Karpas-422 (cell line): Measurements from ENCODE around the gene TRIO. TPM values are rescaled to one million over a fixed set of nuclear protein-coding genes. Genes with fewer than 3 reads are reported as not detected.

Source experiments
- DNase-seq: peaks from one replicate; pipeline ENCODE4 v3.0.0-alpha.2; 2015
- H2AFZ ChIP-seq: fragments of 200-600 bp; sonication (generic); 2 replicates; pipeline ENCODE4 v1.6.1; 2014; ENCODE audit warnings: antibody characterized with exemption, low read length, mixed read lengths
- H3K27ac ChIP-seq: fragments of 200-600 bp; sonication (generic); 2 replicates; pipeline ENCODE4 v1.5.1; 2014; ENCODE audit warnings: mild to moderate bottlenecking, low read length, moderate library complexity
- H3K27me3 ChIP-seq: fragments of 200-600 bp; sonication (generic); 2 replicates; pipeline ENCODE4 v1.6.1; 2014; ENCODE audit warnings: low read length, mixed read lengths
- H3K36me3 ChIP-seq: fragments of 200-600 bp; sonication (generic); 2 replicates; pipeline ENCODE4 v1.6.1; 2014; ENCODE audit warnings: low read length, mixed read lengths; ENCODE audit not compliant: insufficient read depth
- H3K4me1 ChIP-seq: fragments of 200-600 bp; sonication (generic); 2 replicates; pipeline ENCODE4 v1.6.1; 2014; ENCODE audit warnings: mild to moderate bottlenecking, low read length, mixed read lengths
- H3K4me2 ChIP-seq: fragments of 200-600 bp; sonication (generic); 2 replicates; pipeline ENCODE4 v1.6.1; 2014; ENCODE audit warnings: low read length, low read depth, mild to moderate bottlenecking; ENCODE audit not compliant: poor library complexity, severe bottlenecking
- H3K4me3 ChIP-seq: fragments of 200-600 bp; sonication (generic); 2 replicates; pipeline ENCODE4 v1.5.1; 2014; ENCODE audit warnings: mild to moderate bottlenecking, antibody characterized with exemption, low read length, mixed read lengths
- H3K79me2 ChIP-seq: fragments of 200-600 bp; sonication (generic); 2 replicates; pipeline ENCODE4 v1.6.1; 2014; ENCODE audit warnings: mild to moderate bottlenecking, low read length, mixed read lengths
- H3K9ac ChIP-seq: fragments of 200-600 bp; sonication (generic); 2 replicates; pipeline ENCODE4 v1.6.0; 2014; ENCODE audit warnings: low read length
- H3K9me2 ChIP-seq: fragments of 200-600 bp; sonication (generic), shearing (Covaris generic); replicated peaks from 2 replicates; pipeline ENCODE4 v1.6.0; 2014; ENCODE audit warnings: mild to moderate bottlenecking, low read length, moderate library complexity; ENCODE audit not compliant: insufficient read depth
- H3K9me3 ChIP-seq: fragments of 300-700, 200-600 bp; sonication (generic); 2 replicates; pipeline ENCODE4 v1.6.1; 2014; ENCODE audit warnings: low read length, mixed read lengths
- H4K20me1 ChIP-seq: fragments of 200-600 bp; sonication (generic); 2 replicates; pipeline ENCODE4 v1.6.1; 2014; ENCODE audit warnings: mild to moderate bottlenecking, antibody characterized with exemption, low read length, low read depth; ENCODE audit not compliant: insufficient read depth
- total RNA-seq: library from RNA; depleted of rRNA; stranded (reverse); fragments of >200 nt; shearing (Covaris generic); gene quantifications from 2 replicates; pipeline ENCODE4 v1.2.3, GENCODE V29; 2014; ENCODE audit warnings: low replicate concordance

The TRIO gene
- total RNA-seq, 1 experiment from 2014 or later: 0.04 TPM

DNA sequence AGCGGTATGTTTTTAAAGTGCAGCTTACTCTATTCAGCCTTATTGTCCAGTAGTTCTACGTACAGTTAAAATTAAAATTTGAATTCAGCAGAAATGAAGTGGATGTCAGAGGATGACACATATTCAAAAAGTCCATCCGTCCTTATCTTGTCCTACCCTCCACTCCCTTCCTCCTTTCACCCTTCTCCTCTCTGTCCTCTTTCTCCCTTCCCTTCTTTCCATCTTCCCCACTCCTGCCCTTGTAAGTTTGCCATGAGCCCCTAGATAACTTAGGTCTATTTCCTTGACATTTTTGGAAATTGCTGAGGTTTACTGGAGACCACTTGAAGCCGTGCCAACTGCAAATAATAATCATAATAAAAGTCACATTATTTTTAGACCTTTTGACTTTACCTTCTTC is 67.6 kb downstream of the TRIO start:
- Histone ChIP-seq H3K27ac (no peak overlapping the region), H3K4me3 (no peak overlapping the region), H3K9ac (no peak overlapping the region), H3K4me2 (no peak overlapping the region), H3K27me3 (no peaks in the 10 kb centered on the region), H3K79me2 (no peaks in the 10 kb centered on the region), H3K9me2 (no peaks in the 10 kb centered on the region), H4K20me1 (no peaks in the 10 kb centered on the region), H3K9me3 (no peaks in the 10 kb centered on the region), H3K4me1 (no peaks in the 10 kb centered on the region), H2AFZ (no peak overlapping the region), H3K36me3 (no peaks in the 10 kb centered on the region)
- DNase-seq: no peak

DNA sequence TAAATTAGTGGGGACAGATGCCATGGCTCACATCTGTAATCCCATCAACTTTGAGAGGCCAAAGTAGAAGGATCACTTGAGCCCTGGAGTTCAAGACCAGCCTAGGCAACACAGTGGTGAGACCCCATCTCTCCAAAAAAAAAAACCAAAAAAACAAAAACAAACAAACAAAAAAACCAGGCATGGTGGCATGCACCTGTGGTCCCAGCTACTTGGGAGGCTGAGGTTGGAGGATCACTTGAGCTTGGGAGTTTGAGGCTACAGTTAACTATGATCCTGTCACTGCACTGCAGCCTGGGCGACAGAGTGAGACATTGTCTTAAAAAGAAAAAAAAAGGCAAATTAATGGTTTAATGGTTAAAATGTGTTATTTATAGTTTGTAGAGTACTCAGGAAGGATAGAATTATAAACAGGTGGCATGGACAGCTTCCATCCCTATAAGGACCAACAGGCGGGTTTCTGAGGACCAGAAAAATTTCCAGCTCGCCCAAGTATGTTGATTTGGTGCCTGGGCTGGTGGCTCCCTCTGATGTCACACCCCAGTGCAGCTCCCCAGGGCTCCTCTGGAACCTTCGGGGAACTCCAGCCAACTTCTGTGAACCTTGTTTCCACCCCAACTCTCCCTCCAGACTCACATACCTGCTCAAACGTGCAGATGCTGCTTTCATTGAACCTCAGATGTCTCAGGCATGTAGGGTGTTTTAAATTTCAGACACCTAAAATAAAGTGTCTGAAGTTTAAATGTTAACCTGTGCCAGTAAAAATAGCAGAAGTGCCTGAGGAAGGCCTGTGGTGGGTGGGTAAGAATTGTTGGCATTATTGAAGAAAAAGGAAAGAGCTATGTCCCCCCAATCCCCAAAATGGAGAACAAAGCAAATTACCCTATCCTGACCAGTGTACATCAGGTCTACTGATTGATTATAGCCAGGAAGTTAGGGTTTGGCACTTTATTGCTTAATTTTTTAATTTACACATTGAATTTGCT is 69.0 kb downstream of the TRIO start:
- Histone ChIP-seq H3K4me2 (no peak overlapping the region), H3K9me3 (no peaks in the 10 kb centered on the region), H3K27me3 (no peaks in the 10 kb centered on the region), H4K20me1 (no peaks in the 10 kb centered on the region), H3K4me1 (no peaks in the 10 kb centered on the region), H3K9me2 (no peaks in the 10 kb centered on the region), H3K36me3 (no peaks in the 10 kb centered on the region), H3K4me3 (no peak overlapping the region), H3K27ac (no peak overlapping the region), H2AFZ (no peak overlapping the region), H3K79me2 (no peaks in the 10 kb centered on the region), H3K9ac (no peak overlapping the region)
- DNase-seq: no peak

GRCh38 chr5:14212838-14213237 is 69.7 kb downstream of the TRIO start:
- Histone ChIP-seq H3K4me1 (no peaks in the 10 kb centered on the region), H3K9me2 (no peaks in the 10 kb centered on the region), H3K79me2 (no peaks in the 10 kb centered on the region), H3K9ac (no peak overlapping the region), H3K4me2 (no peak overlapping the region), H3K9me3 (no peaks in the 10 kb centered on the region), H2AFZ (no peak overlapping the region), H4K20me1 (no peaks in the 10 kb centered on the region), H3K27ac (no peak overlapping the region), H3K4me3 (no peak overlapping the region), H3K36me3 (no peaks in the 10 kb centered on the region), H3K27me3 (no peaks in the 10 kb centered on the region)
- DNase-seq: no peak

- Histone ChIP-seq H3K9ac (no peak overlapping the region), H3K4me2 (no peak overlapping the region), H3K4me1 (no peaks in the 10 kb centered on the region), H3K27me3 (no peaks in the 10 kb centered on the region), H3K79me2 (no peaks in the 10 kb centered on the region), H3K9me3 (no peaks in the 10 kb centered on the region), H3K27ac (no peak overlapping the region), H3K9me2 (no peaks in the 10 kb centered on the region), H4K20me1 (no peaks in the 10 kb centered on the region), H3K4me3 (no peak overlapping the region), H3K36me3 (no peaks in the 10 kb centered on the region), H2AFZ (no peak overlapping the region)
- DNase-seq: no peak
Measured at GRCh38 chr5:14213253-14213652, 70.1 kb downstream of the TRIO start.

GRCh38 chr5:14213813-14214585 is 70.9 kb downstream of the TRIO start:
- no peak overlapping the region for H3K9ac ChIP-seq

GRCh38 chr5:14215901-14216300 is 72.8 kb downstream of the TRIO start:
- Histone ChIP-seq H3K4me2 (no peak overlapping the region), H3K36me3 (no peaks in the 10 kb centered on the region), H2AFZ (no peak overlapping the region), H3K27me3 (no peaks in the 10 kb centered on the region), H3K79me2 (no peaks in the 10 kb centered on the region), H3K4me1 (no peaks in the 10 kb centered on the region), H4K20me1 (no peaks in the 10 kb centered on the region), H3K27ac (no peak overlapping the region), H3K9me2 (no peaks in the 10 kb centered on the region), H3K4me3 (no peak overlapping the region), H3K9ac (no peak overlapping the region), H3K9me3 (no peaks in the 10 kb centered on the region)
- no peak for DNase-seq

More at GRCh38 chr5:14213813-14214585, 70.9 kb downstream of the TRIO start:
- no peaks in the 10 kb centered on the region for H4K20me1 ChIP-seq
- H3K9me3 ChIP-seq: no peaks in the 10 kb centered on the region
- H2AFZ ChIP-seq: no peak overlapping the region
- H3K4me2 ChIP-seq: no peak overlapping the region
- no peaks in the 10 kb centered on the region for H3K36me3 ChIP-seq
- no peak overlapping the region for H3K27ac ChIP-seq
- no peaks in the 10 kb centered on the region for H3K27me3 ChIP-seq
- H3K4me3 ChIP-seq: no peak overlapping the region
- H3K4me1 ChIP-seq: no peaks in the 10 kb centered on the region
- H3K79me2 ChIP-seq: no peaks in the 10 kb centered on the region
- no peaks in the 10 kb centered on the region for H3K9me2 ChIP-seq
- DNase-seq: no peak

GRCh38 chr5:14216372-14216771 is 73.2 kb downstream of the TRIO start:
- H3K9me3 ChIP-seq: no peaks in the 10 kb centered on the region
- no peaks in the 10 kb centered on the region for H3K36me3 ChIP-seq
- no peak overlapping the region for H3K4me2 ChIP-seq
- H2AFZ ChIP-seq: no peak overlapping the region
- H3K4me1 ChIP-seq: no peaks in the 10 kb centered on the region
- no peaks in the 10 kb centered on the region for H3K9me2 ChIP-seq
- no peaks in the 10 kb centered on the region for H4K20me1 ChIP-seq
- no peak overlapping the region for H3K27ac ChIP-seq
- no peaks in the 10 kb centered on the region for H3K27me3 ChIP-seq
- no peak overlapping the region for H3K9ac ChIP-seq
- DNase-seq: no peak
- no peak overlapping the region for H3K4me3 ChIP-seq
- H3K79me2 ChIP-seq: no peaks in the 10 kb centered on the region

GRCh38 chr5:14216902-14217301 is 73.8 kb downstream of the TRIO start:
- Histone ChIP-seq H2AFZ (no peak overlapping the region), H3K9me3 (no peaks in the 10 kb centered on the region), H3K4me1 (no peaks in the 10 kb centered on the region), H3K4me3 (no peak overlapping the region), H3K4me2 (no peak overlapping the region), H3K9ac (no peak overlapping the region), H3K36me3 (no peaks in the 10 kb centered on the region), H3K27me3 (no peaks in the 10 kb centered on the region), H3K79me2 (no peaks in the 10 kb centered on the region), H3K9me2 (no peaks in the 10 kb centered on the region), H4K20me1 (no peaks in the 10 kb centered on the region), H3K27ac (no peak overlapping the region)
- no peak for DNase-seq
